Neuronal stem cell (in vitro differentiated cells): ENCODE results near the gene TMEM129. TPM values are rescaled to one million over a fixed set of nuclear protein-coding genes. Genes with fewer than 3 reads are reported as not detected.

Source experiments
- DNase-seq: peaks from one replicate; pipeline ENCODE4 v3.0.0-alpha.2; 2013; ENCODE audit warnings: low spot score
- H2AFZ ChIP-seq: one replicate; pipeline ENCODE4 v1.6.1; 2013; ENCODE audit warnings: mild to moderate bottlenecking, low read length, inconsistent platforms
- H2AK5ac ChIP-seq: 2 replicates; pipeline ENCODE4 v1.6.1; 2013; ENCODE audit warnings: low read depth, mild to moderate bottlenecking, inconsistent platforms, low read length, moderate library complexity, mixed read lengths
- H2BK120ac ChIP-seq: 2 replicates; pipeline ENCODE4 v1.6.1; 2013; ENCODE audit warnings: low read depth, mild to moderate bottlenecking, inconsistent platforms, low read length, moderate library complexity, mixed read lengths
- H2BK12ac ChIP-seq: one replicate; pipeline ENCODE4 v1.6.1; 2013; ENCODE audit warnings: low read length, inconsistent platforms
- H2BK15ac ChIP-seq: 2 replicates; pipeline ENCODE4 v1.6.1; 2013; ENCODE audit warnings: mild to moderate bottlenecking, low read length, inconsistent platforms, mixed read lengths
- H2BK5ac ChIP-seq: one replicate; pipeline ENCODE4 v1.6.1; 2013; ENCODE audit warnings: inconsistent platforms, mild to moderate bottlenecking, low read length, moderate library complexity
- H3K14ac ChIP-seq: one replicate; pipeline ENCODE4 v1.6.1; 2013; ENCODE audit warnings: low read length, inconsistent platforms
- H3K18ac ChIP-seq: 2 replicates; pipeline ENCODE4 v1.6.1; 2013; ENCODE audit warnings: low read length, inconsistent platforms
- H3K23ac ChIP-seq: 2 replicates; pipeline ENCODE4 v1.6.1; 2013; ENCODE audit warnings: low read depth, mild to moderate bottlenecking, mixed read lengths, low read length, inconsistent platforms; ENCODE audit not compliant: poor library complexity
- H3K27ac ChIP-seq: replicated peaks from 3 replicates; pipeline ENCODE4 v1.5.1; 2013; ENCODE audit warnings: low read length, inconsistent platforms
- H3K27me3 ChIP-seq, 3 experiments: 2 replicates each; pipeline ENCODE4 v1.6.1; 2013; ENCODE audit warnings: low read length in 3 of 3, mild to moderate bottlenecking in 2 of 3, inconsistent platforms in 1 of 3, low read depth in 1 of 3, mixed read lengths in 1 of 3, moderate library complexity in 1 of 3; ENCODE audit not compliant: control insufficient read depth in 3 of 3, insufficient read depth in 3 of 3
- H3K36me3 ChIP-seq, 2 donors: replicated peaks in 1 of 2; 2 replicates each; pipeline ENCODE4 v1.6.1; 2013; ENCODE audit warnings: low read length in 2 of 2; ENCODE audit not compliant: control insufficient read depth in 2 of 2, insufficient read depth in 2 of 2
- H3K4ac ChIP-seq: 2 replicates; pipeline ENCODE4 v1.6.1; 2013; ENCODE audit warnings: inconsistent platforms, mild to moderate bottlenecking, low read length, moderate library complexity
- H3K4me1 ChIP-seq, 2 donors: 1 replicate in 1 of 2; 2 replicates in 1 of 2; pipeline ENCODE4 v1.6.1; 2013; ENCODE audit warnings: low read length in 2 of 2, low read depth in 1 of 2; ENCODE audit not compliant: control insufficient read depth in 2 of 2, insufficient read depth in 1 of 2
- H3K4me2 ChIP-seq: one replicate; pipeline ENCODE4 v1.6.1; 2013; ENCODE audit warnings: mild to moderate bottlenecking, low read length, inconsistent platforms; ENCODE audit not compliant: insufficient read depth, poor library complexity, severe bottlenecking
- H3K4me3 ChIP-seq, 2 donors: 2 replicates each; pipeline ENCODE4 v1.5.1; 2013; ENCODE audit warnings: low read length in 2 of 2, mild to moderate bottlenecking in 2 of 2, inconsistent platforms in 1 of 2, moderate library complexity in 1 of 2
- H3K79me1 ChIP-seq: one replicate; pipeline ENCODE4 v1.6.1; 2013; ENCODE audit warnings: low read depth, mild to moderate bottlenecking, inconsistent platforms, low read length, moderate library complexity
- H3K9ac ChIP-seq: one replicate; pipeline ENCODE4 v1.6.1; 2013; ENCODE audit warnings: mild to moderate bottlenecking, low read depth, low read length, inconsistent platforms; ENCODE audit not compliant: poor library complexity
- H3K9me3 ChIP-seq, 2 donors: replicated peaks in 1 of 2; 2 replicates each; pipeline versions ENCODE3 to v1.6.1; 2013; ENCODE audit warnings: low read length in 2 of 2, mild to moderate bottlenecking in 2 of 2, inconsistent platforms in 1 of 2, low read depth in 1 of 2, mixed read lengths in 1 of 2, moderate library complexity in 1 of 2; ENCODE audit not compliant: control insufficient read depth in 2 of 2, insufficient read depth in 1 of 2
- H4K8ac ChIP-seq: one replicate; pipeline ENCODE4 v1.6.1; 2013; ENCODE audit warnings: low read depth, mild to moderate bottlenecking, inconsistent platforms, low read length, moderate library complexity
- H4K91ac ChIP-seq: one replicate; pipeline ENCODE4 v1.6.1; 2013; ENCODE audit warnings: low read length, low read depth, mild to moderate bottlenecking, inconsistent platforms; ENCODE audit not compliant: poor library complexity
- WGBS, 2 donors: extraction: QIAGEN DNeasy Blood & Tissue Kit; methylation state at CpG; one replicate each; pipeline ENCODE4 v1.1.7; 2013; ENCODE audit warnings: missing lambda C conversion rate in 2 of 2, mixed read lengths in 1 of 2; ENCODE audit not compliant: insufficient read length in 2 of 2, insufficient replicate concordance in 1 of 2; ENCODE audit errors: extremely low coverage in 2 of 2; 5-methylcytosine and 5-hydroxymethylcytosine counted together
- polyA plus RNA-seq, 2 experiments: library from polyadenylated mRNA; stranded (reverse); fragments of 200-250 nt; gene quantifications; one replicate each; pipeline ENCODE4 v1.2.3, GENCODE V29; 2013

Gene TMEM129
- 28.3 TPM for polyA plus RNA-seq (2013, experiment 1 of 2)
- polyA plus RNA-seq (2013, experiment 2 of 2), result 26.4 TPM

GRCh38 chr4:1721003-1721665, at the start of gene TMEM129, which contains the start of gene TACC3:
TMEM129 (minus strand) TSS chr4:1721323; CDS start chr4:1720837, 486 bp downstream.
TACC3 (plus strand) TSS chr4:1721521; CDS start chr4:1723422, 1,901 bp downstream.
- H3K36me3 ChIP-seq, result peaks cover 46 to 66% of the 10 kb centered on the region in 2 donors
- no CpG with 5 or more reads among the region's 83 CpGs for WGBS, 2 donors

GRCh38 chr4:1770791-1771231, 49.7 kb upstream of the TMEM129 start:
- H2BK5ac ChIP-seq, result no peak overlapping the region
- peak overlapping the region; percentile 55 for H3K23ac ChIP-seq
- H3K4me1 ChIP-seq, result peaks cover 52 to 71% of the 10 kb centered on the region in 2 donors
- no CpG with 5 or more reads among the region's 11 CpGs for WGBS, 2 donors
- H3K4ac ChIP-seq, result no peak overlapping the region
- H3K14ac ChIP-seq, result peak overlapping the region; percentile 4
- H4K8ac ChIP-seq, result no peak overlapping the region
- H3K4me3 ChIP-seq, result no peak overlapping the region
- H4K91ac ChIP-seq, result no peak overlapping the region
- H3K79me1 ChIP-seq, result peaks cover 3% of the 10 kb centered on the region
- H3K9me3 ChIP-seq, result no peaks in the 10 kb centered on the region
- peak overlapping the region; percentile 75 for H2BK15ac ChIP-seq
- no peak overlapping the region for H2AFZ ChIP-seq
- peak overlapping the region; percentile 96 for H3K18ac ChIP-seq
- H2BK120ac ChIP-seq, result peak overlapping the region; percentile 72
- H3K27me3 ChIP-seq, result peaks cover 0 to 38% (median 34%) of the 10 kb centered on the region in 3 experiments
- H3K9ac ChIP-seq, result peak overlapping the region; percentile 12
- DNase-seq, result no peak
- peak overlapping the region; percentile 82 for H2AK5ac ChIP-seq
- H3K27ac ChIP-seq, result no peak overlapping the region
- H2BK12ac ChIP-seq, result peak overlapping the region; percentile 73
- peak overlapping the region; percentile 11 for H3K4me2 ChIP-seq
- no peaks in the 10 kb centered on the region for H3K36me3 ChIP-seq

More at GRCh38 chr4:1721003-1721665, at the start of gene TMEM129, which contains the start of gene TACC3:
- peaks cover 16 to 17% of the 10 kb centered on the region in 2 donors for H3K4me1 ChIP-seq
- peak within 1 kb of the TSS; percentile 99 for H3K23ac ChIP-seq
- H3K4me2 ChIP-seq, result peak within 1 kb of the TSS; percentile 98
- peak within 1 kb of the TSS; percentile 85 for H3K27ac ChIP-seq
- H4K8ac ChIP-seq, result no peak within 1 kb of the TSS
- H3K14ac ChIP-seq, result peak within 1 kb of the TSS; percentile 98
- H3K18ac ChIP-seq, result peak within 1 kb of the TSS; percentile 99
- peak within 1 kb of the TSS; percentile 100 for H3K9ac ChIP-seq
- H2BK12ac ChIP-seq, result peak within 1 kb of the TSS; percentile 97
- no peak within 1 kb of the TSS for H4K91ac ChIP-seq
- H2AK5ac ChIP-seq, result peak within 1 kb of the TSS; percentile 98
- H3K27me3 ChIP-seq, result no peaks in the 10 kb centered on the region
- no peak within 1 kb of the TSS for H2BK120ac ChIP-seq
- H3K4ac ChIP-seq, result peak within 1 kb of the TSS; percentile 98
- peaks cover 0 to 2% of the 10 kb centered on the region in 2 donors for H3K9me3 ChIP-seq
- H2AFZ ChIP-seq, result peak within 1 kb of the TSS; percentile 94
- H2BK15ac ChIP-seq, result peak within 1 kb of the TSS; percentile 6
- peak within 1 kb of the TSS; percentile 96 for H2BK5ac ChIP-seq
- H3K4me3 ChIP-seq, result peak within 1 kb of the TSS; percentile 89 to 97
- peak; percentile 90 for DNase-seq
- H3K79me1 ChIP-seq, result peaks cover 37% of the 10 kb centered on the region

- Histone ChIP-seq H3K4me3 (no peak overlapping the region), H3K4me1 (peaks cover 51 to 71% of the 10 kb centered on the region in 2 donors), H3K9me3 (no peaks in the 10 kb centered on the region), H3K9ac (peak overlapping the region; percentile 30), H2BK120ac (no peak overlapping the region), H2BK5ac (no peak overlapping the region), H3K4me2 (no peak overlapping the region), H4K91ac (no peak overlapping the region), H2BK15ac (peak overlapping the region; percentile 65), H3K27ac (no peak overlapping the region), H3K18ac (peak overlapping the region; percentile 84), H3K79me1 (peaks cover 3% of the 10 kb centered on the region), H4K8ac (no peak overlapping the region), H2BK12ac (peak overlapping the region; percentile 78), H2AFZ (no peak overlapping the region), H3K4ac (no peak overlapping the region), H3K23ac (peak overlapping the region; percentile 86), H3K14ac (no peak overlapping the region), H3K27me3 (peaks cover 0 to 40% (median 40%) of the 10 kb centered on the region in 3 experiments), H2AK5ac (no peak overlapping the region), H3K36me3 (no peaks in the 10 kb centered on the region)
- no CpG with 5 or more reads among the region's 33 CpGs for WGBS, 2 donors
- no peak for DNase-seq
Observed at GRCh38 chr4:1770245-1770644, 49.1 kb upstream of the TMEM129 start.

- DNase-seq, result no peak
- Histone ChIP-seq H3K4me3 (no peak overlapping the region), H3K4me1 (peaks cover 51 to 72% of the 10 kb centered on the region in 2 donors), H3K79me1 (peaks cover 2% of the 10 kb centered on the region), H3K36me3 (no peaks in the 10 kb centered on the region), H2BK5ac (no peak overlapping the region), H3K4ac (no peak overlapping the region), H2AFZ (no peak overlapping the region), H2BK15ac (no peak overlapping the region), H3K23ac (peak overlapping the region; percentile 86), H4K8ac (no peak overlapping the region), H3K27me3 (peaks cover 0 to 44% (median 43%) of the 10 kb centered on the region in 3 experiments), H2BK12ac (peak overlapping the region; percentile 78), H3K27ac (no peak overlapping the region), H2BK120ac (peak overlapping the region; percentile 64), H3K14ac (peak overlapping the region; percentile 63), H3K18ac (peak overlapping the region; percentile 84), H3K9ac (peak overlapping the region; percentile 74), H4K91ac (no peak overlapping the region), H2AK5ac (no peak overlapping the region), H3K9me3 (no peaks in the 10 kb centered on the region), H3K4me2 (no peak overlapping the region)
- no CpG with 5 or more reads among the region's 6 CpGs for WGBS, 2 donors
Observed at GRCh38 chr4:1769692-1770091, 48.6 kb upstream of the TMEM129 start.
